Hepatocyte (in vitro differentiated cells): ENCODE data around the gene TRAF2. TPM values are rescaled to one million over a fixed set of nuclear protein-coding genes. Genes with fewer than 3 reads are reported as not detected.

Source experiments
- DNase-seq: peaks from one replicate; pipeline ENCODE4 v3.0.0-alpha.2; 2016; ENCODE audit warnings: low spot score
- H2AFZ ChIP-seq: fragments of 200-600 bp; sonication (generic); 2 replicates; pipeline ENCODE4 v1.6.0; 2016; ENCODE audit warnings: antibody characterized with exemption, mild to moderate bottlenecking
- H3K27ac ChIP-seq: fragments of 200-600 bp; sonication (generic); 2 replicates; pipeline ENCODE4 v1.5.1; 2016; ENCODE audit warnings: mild to moderate bottlenecking
- H3K27me3 ChIP-seq: fragments of 200-600 bp; sonication (generic); 2 replicates; pipeline ENCODE4 v1.6.1; 2016
- H3K36me3 ChIP-seq: fragments of 200-600 bp; sonication (generic); replicated peaks from 2 replicates; pipeline ENCODE4 v1.5.1; 2016; ENCODE audit warnings: low read depth; ENCODE audit not compliant: insufficient read depth
- H3K4me1 ChIP-seq: fragments of 200-600 bp; sonication (generic); 2 replicates; pipeline ENCODE4 v1.5.1; 2016; ENCODE audit warnings: mild to moderate bottlenecking, moderate library complexity; ENCODE audit not compliant: insufficient read depth
- H3K4me2 ChIP-seq: fragments of 200-600 bp; sonication (generic); 2 replicates; pipeline ENCODE4 v1.6.0; 2016
- H3K4me3 ChIP-seq: fragments of 200-600 bp; sonication (generic); 2 replicates; pipeline ENCODE4 v1.5.1; 2016; ENCODE audit warnings: mild to moderate bottlenecking
- H3K79me2 ChIP-seq: fragments of 200-600 bp; sonication (generic); 2 replicates; pipeline ENCODE4 v1.6.0; 2017; ENCODE audit warnings: mild to moderate bottlenecking
- H3K9me2 ChIP-seq: fragments of 200-600 bp; sonication (generic); replicated peaks from 2 replicates; pipeline ENCODE4 v1.6.0; 2017; ENCODE audit warnings: mild to moderate bottlenecking; ENCODE audit not compliant: insufficient read depth
- H3K9me3 ChIP-seq: fragments of 200-600 bp; sonication (generic); 2 replicates; pipeline ENCODE4 v1.5.1; 2016; ENCODE audit warnings: low read depth, mild to moderate bottlenecking
- H4K20me1 ChIP-seq: fragments of 200-600 bp; sonication (generic); 2 replicates; pipeline ENCODE4 v1.6.0; 2016; ENCODE audit warnings: mild to moderate bottlenecking; ENCODE audit not compliant: insufficient read depth, poor library complexity, severe bottlenecking
- EZH2 ChIP-seq: fragments of 200-600 bp; sonication (generic); IDR thresholded peaks from 2 replicates; pipeline ENCODE4 v1.6.1; 2016; ENCODE audit warnings: antibody characterized with exemption, mild to moderate bottlenecking, borderline replicate concordance
- EZH2phosphoT487 ChIP-seq: fragments of 200-600 bp; sonication (generic); IDR thresholded peaks from one replicate; pipeline ENCODE4 v1.6.1; 2018; ENCODE audit warnings: antibody characterized with exemption, mild to moderate bottlenecking, low read depth, moderate library complexity; ENCODE audit not compliant: unreplicated experiment, severe bottlenecking
- WGBS: methylation state at CpG from one replicate; pipeline ENCODE4 v1.1.6; 2016; ENCODE audit warnings: low lambda C conversion rate; ENCODE audit errors: missing lambda C conversion rate; 5-methylcytosine and 5-hydroxymethylcytosine counted together
- polyA plus RNA-seq: library from polyadenylated mRNA; unstranded; fragments of >200 nt; fragmentation: Nextera tagmentation; extraction: Ambion mirVana; gene quantifications from 2 replicates; pipeline ENCODE4 v1.2.1, GENCODE V29; 2016
- total RNA-seq: library from RNA; depleted of rRNA; stranded (reverse); fragments of >200 nt; gene quantifications from 2 replicates; pipeline ENCODE4 v1.2.3, GENCODE V29; 2014
- TF ChIP-seq, protein P1 (sequence below): fragments of 200-600 bp; sonication (generic); IDR thresholded peaks from 2 replicates; pipeline ENCODE4 v1.5.1; 2016; ENCODE audit warnings: antibody characterized with exemption, mild to moderate bottlenecking; ENCODE audit not compliant: poor library complexity

The TRAF2 gene
- total and polyA plus RNA-seq, 2 experiments from 2014 or later = 7.6 to 12.4 TPM

DNA sequence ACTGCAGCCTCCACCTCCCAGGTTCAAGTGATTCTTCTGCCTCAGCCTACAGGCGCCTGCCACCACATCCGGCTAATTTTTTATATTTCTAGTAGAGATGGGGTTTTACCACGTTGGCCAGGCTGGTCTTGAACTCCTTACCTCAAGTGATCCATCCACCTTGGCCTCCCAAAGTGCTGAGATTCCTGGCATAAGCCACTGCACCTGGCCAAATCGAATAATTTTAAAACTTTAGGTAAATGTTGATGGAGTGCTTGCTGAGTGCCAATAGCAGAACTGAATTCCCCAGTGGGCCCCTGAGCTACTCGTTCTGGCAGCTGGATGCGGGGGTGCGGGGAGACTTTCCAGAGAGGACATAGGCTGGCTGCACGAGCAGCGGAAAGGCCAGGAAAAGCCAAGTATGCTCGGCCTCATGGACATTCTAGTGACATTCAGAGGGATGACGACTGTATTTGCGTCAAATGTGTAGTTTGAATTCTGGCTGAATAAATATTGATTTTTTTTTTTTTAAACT, 16.8 kb downstream of the TRAF2 start:
- Histone ChIP-seq H4K20me1 (no peaks in the 10 kb centered on the region), H3K27ac (peak overlapping the region; percentile 69), H3K4me3 (no peak overlapping the region), H3K9me2 (no peaks in the 10 kb centered on the region), H3K27me3 (no peaks in the 10 kb centered on the region), H3K36me3 (no peaks in the 10 kb centered on the region), H3K4me2 (no peak overlapping the region), H2AFZ (no peak overlapping the region), H3K79me2 (no peaks in the 10 kb centered on the region), H3K4me1 (peaks cover 7% of the 10 kb centered on the region), H3K9me3 (no peaks in the 10 kb centered on the region)
- 95% methylated on average over 12 of the region's 12 CpGs for WGBS
- no peak for TF ChIP-seq EZH2
- TF ChIP-seq, protein P1, sequence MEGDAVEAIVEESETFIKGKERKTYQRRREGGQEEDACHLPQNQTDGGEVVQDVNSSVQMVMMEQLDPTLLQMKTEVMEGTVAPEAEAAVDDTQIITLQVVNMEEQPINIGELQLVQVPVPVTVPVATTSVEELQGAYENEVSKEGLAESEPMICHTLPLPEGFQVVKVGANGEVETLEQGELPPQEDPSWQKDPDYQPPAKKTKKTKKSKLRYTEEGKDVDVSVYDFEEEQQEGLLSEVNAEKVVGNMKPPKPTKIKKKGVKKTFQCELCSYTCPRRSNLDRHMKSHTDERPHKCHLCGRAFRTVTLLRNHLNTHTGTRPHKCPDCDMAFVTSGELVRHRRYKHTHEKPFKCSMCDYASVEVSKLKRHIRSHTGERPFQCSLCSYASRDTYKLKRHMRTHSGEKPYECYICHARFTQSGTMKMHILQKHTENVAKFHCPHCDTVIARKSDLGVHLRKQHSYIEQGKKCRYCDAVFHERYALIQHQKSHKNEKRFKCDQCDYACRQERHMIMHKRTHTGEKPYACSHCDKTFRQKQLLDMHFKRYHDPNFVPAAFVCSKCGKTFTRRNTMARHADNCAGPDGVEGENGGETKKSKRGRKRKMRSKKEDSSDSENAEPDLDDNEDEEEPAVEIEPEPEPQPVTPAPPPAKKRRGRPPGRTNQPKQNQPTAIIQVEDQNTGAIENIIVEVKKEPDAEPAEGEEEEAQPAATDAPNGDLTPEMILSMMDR = no peak
- TF ChIP-seq EZH2phosphoT487 = no peak
- DNase-seq = no peak

DNA sequence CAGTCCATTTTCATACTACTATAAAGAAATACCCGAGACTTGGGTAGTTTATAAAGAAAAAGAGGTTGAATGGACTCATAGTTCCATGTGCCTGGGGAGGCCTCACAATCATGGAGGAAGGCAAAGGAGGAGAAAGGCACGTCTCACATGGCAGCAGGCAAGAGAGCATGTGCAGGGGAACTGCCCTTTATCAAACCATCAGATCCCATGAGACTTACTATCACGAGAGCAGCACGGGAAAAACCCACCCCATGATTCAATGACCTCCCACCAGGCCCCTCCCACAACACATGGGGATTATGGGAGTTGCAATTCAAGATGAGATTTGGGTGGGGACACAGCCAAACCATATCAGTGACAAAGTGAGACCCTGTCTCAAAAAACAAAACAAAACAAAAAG, 19.9 kb downstream of the TRAF2 start:
- Histone ChIP-seq H3K9me3 (no peaks in the 10 kb centered on the region), H4K20me1 (no peaks in the 10 kb centered on the region), H3K4me3 (no peak overlapping the region), H3K36me3 (no peaks in the 10 kb centered on the region), H3K4me2 (no peak overlapping the region), H3K79me2 (no peaks in the 10 kb centered on the region), H3K9me2 (no peaks in the 10 kb centered on the region), H3K27ac (no peak overlapping the region), H3K4me1 (peaks cover 7% of the 10 kb centered on the region), H3K27me3 (no peaks in the 10 kb centered on the region), H2AFZ (no peak overlapping the region)
- no peak for DNase-seq
- TF ChIP-seq EZH2phosphoT487 (no peak), EZH2 (no peak)
- TF ChIP-seq, protein P1 = no peak
- 89% methylated on average over 4 of the region's 4 CpGs for WGBS

DNA sequence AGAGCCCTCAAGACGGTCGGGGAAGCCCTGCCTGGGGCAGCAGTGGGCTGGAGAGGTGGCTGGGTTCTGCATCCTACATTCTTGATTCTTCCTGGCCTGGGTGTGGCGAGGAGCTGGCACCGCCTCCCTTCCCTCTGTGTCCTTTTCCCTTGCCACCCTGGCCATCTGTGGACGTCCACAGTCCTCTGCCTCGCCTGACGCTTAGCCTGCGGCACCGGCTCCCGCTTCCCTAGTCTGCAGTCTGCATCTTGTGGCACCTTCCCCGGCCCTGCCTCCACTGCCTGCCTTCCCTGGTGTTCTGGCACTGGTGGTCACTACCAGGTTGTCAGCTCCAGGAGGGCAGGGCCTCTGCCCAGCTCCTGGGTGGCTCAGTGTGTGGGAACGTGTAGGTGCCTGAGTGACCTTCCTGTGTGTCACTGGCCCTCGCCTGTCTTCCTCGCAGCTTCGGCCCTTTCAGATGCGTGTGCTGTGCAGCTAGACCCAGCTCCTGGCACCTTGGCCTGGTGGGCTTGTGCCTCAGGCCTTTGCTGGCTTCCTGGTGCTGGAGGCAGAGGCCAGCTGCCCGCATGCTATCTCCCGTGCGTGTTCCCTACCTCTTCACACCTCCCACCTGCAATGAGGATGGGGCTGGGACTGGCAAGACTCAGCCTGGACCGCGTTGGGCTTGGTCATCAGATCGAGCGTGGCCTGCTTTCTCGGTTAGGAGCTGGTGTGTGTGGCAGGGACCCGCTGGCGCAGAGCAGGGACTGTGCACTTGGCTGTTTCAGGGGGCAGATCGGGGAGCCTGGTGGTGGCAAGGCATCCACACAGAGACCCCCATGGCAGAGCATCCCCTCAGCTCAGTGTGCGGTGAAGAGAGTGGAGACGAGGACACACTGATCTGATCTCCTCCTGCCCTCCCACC, 20.9 kb downstream of the TRAF2 start:
- Histone ChIP-seq H3K9me2 (no peaks in the 10 kb centered on the region), H3K79me2 (no peaks in the 10 kb centered on the region), H3K27ac (no peak overlapping the region), H3K9me3 (no peaks in the 10 kb centered on the region), H3K36me3 (no peaks in the 10 kb centered on the region), H3K4me3 (no peak overlapping the region), H3K4me2 (no peak overlapping the region), H3K27me3 (no peaks in the 10 kb centered on the region), H3K4me1 (no peaks in the 10 kb centered on the region), H2AFZ (no peak overlapping the region), H4K20me1 (no peaks in the 10 kb centered on the region)
- TF ChIP-seq, protein P1 = no peak
- no peak for TF ChIP-seq EZH2
- TF ChIP-seq EZH2phosphoT487 = no peak
- WGBS = 97% methylated on average over 29 of the region's 29 CpGs
- DNase-seq = no peak
